ENCODE measurements around the gene DDX31. TPM values are rescaled to one million over a fixed set of nuclear protein-coding genes. Genes with fewer than 3 reads are reported as not detected.

The DDX31 gene
- total RNA-seq (2022; extraction: Qiagen RNA extraction; ENCODE audit: low read depth), result 23.6 to 29.0 TPM (median 25.4 TPM) in 5 replicates

DNA sequence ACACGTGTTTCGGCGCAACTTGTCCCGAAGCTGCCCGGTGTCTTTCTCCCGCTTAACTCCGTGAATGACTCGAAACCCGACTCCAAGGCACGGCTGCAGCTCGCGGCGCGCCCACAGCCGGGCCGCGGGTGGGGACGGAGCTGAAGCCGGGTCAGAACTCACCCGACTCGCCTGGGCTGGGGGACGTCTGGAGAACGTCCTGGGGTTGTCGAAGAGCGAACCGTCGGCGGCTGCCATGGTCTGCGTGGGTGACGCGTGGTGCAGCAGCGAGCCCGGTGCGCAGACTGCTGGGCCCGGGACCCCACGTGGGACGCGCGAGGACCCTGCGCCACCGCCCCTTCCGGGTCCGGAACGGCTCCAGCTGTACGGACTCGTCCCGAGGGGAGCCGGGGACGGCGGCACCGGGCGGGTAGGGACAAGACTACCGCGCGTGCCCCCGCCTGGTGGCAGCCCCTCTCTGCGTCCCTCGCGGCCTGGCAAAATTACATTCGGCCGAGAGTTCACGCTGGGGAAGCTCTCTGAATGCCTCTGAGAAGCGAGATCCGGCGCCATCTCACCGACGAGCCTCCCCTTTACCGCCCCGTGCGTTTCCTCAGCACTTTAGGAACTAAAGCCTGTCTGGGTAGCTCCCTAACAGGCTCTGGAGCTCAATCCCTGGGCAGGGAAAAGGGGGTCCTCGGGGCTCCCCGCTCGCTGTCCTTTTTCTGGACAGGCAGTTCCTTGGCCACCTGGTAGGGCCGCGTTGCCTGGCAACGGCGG lies at the start of gene DDX31:
DDX31 (minus strand) TSS at position 286 of the 759 bp plus-strand sequence; CDS start at position 237, 49 bp downstream.

DNA sequence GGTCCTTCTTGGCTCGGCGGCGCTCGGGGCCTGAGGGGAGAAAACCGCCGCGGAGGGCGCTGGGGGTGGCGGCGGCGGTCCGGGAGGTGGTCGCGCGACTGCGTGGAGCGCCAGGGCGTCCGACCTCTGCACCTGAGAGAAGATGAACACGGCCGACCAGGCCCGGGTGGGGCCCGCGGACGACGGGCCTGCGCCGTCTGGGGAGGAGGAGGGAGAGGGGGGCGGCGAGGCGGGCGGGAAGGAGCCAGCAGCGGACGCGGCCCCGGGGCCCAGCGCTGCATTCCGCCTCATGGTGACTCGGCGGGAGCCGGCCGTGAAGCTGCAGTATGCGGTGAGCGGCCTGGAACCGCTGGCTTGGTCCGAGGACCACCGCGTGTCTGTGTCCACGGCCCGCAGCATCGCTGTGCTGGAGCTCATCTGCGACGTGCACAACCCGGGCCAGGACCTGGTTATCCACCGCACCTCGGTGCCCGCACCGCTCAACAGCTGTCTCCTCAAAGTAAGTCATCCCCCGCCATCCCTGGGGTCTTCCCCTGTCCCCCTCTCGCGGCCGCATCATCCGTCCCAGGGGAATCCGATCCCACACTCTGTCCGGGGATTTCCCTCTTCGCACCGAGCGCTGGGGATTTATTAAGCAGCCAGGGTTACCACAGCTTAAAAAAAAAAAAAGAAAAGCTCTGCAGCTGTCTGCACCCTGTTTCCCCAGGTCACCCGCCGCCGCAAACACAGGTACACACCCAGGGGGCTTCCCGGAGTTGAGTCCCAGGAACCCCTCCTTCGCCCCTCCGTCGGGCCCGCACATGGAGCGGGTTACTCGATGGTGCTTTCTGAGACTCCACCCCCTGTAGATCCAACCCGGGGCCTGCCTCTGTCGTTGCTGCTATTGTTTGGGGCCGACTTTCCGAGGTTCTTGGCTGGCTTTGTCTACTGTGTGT lies 941 bp upstream of the DDX31 start, which contains the start of gene GTF3C4:
GTF3C4 (plus strand) TSS at position 8 of the 935 bp plus-strand sequence; CDS start at position 143, 135 bp downstream.

DNA sequence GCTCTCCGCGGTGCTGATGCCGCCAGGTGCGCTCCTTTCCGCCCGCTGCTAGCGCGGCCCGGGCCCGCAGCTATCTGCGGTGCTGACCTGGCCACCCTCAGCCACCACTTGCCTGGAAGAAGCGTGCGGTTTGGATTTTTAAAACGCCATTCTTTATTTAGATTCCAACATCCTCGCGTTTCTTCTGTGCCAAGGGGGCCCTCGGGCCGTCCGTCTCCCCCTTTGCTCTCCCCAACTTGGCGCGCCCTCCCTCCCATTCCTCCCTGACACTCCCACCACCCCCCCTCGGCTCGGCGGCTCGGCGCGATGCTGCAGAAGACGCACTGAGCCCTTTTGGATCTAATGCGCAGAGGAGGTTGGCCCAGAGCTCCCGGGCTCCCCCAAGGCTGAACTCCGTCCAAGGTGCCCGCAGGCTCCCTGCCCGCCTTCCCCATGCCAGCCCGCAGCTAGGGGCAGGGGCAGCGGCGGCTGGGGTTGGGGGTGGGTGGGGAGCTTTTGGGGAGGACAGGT lies 87.5 kb downstream of the DDX31 start, which contains the start of gene BARHL1:
BARHL1 (plus strand) TSS at position 331 of the 510 bp plus-strand sequence. CDS start 192 bp downstream, outside the sequence.

Other genes with a start within 250 kb of the DDX31 start
- not detected in 5 replicates for gene BARHL1, start 87.4 kb downstream of the DDX31 start, total RNA-seq (2022; extraction: Qiagen RNA extraction; ENCODE audit: low read depth)
- gene GTF3C4, start 481 bp upstream of the DDX31 start, total RNA-seq (2022; extraction: Qiagen RNA extraction; ENCODE audit: low read depth), result 17.2 to 21.0 TPM (median 18.7 TPM) in 5 replicates
- 0.79 to 1.4 TPM (median 1.1 TPM) in 5 replicates for gene AK8, start 208.3 kb upstream of the DDX31 start, total RNA-seq (2022; extraction: Qiagen RNA extraction; ENCODE audit: low read depth)
- gene SPACA9, start 208.9 kb upstream of the DDX31 start, total RNA-seq (2022; extraction: Qiagen RNA extraction; ENCODE audit: low read depth), result 4.1 to 5.3 TPM (median 4.9 TPM) in 5 replicates

Measured in A549 treated with GW870086 at 1 μM for 4 hours (cell line).